OCI-LY3 (cell line): Measurements from ENCODE around the gene CYTH3.

Source experiments
- H2AFZ ChIP-seq: fragments of 200-600, 300-600 bp; shearing (Covaris generic); 2 replicates; pipeline ENCODE4 v1.6.0; 2014; ENCODE audit warnings: antibody characterized with exemption, low read depth, low read length
- H3K27ac ChIP-seq: fragments of 200-600, 300-600 bp; sonication (generic); 2 replicates; pipeline ENCODE4 v1.5.1; 2014; ENCODE audit warnings: mild to moderate bottlenecking, low read length, moderate library complexity, mixed read lengths
- H3K27me3 ChIP-seq: fragments of 200-600, 300-600 bp; sonication (generic); 2 replicates; pipeline ENCODE4 v1.6.1; 2014; ENCODE audit warnings: low read depth, low read length, mixed read lengths
- H3K36me3 ChIP-seq: fragments of 200-600, 300-600 bp; sonication (generic); replicated peaks from 2 replicates; pipeline ENCODE3; 2014; ENCODE audit warnings: low read depth, low read length, mixed read lengths
- H3K4me1 ChIP-seq: fragments of 300-600, 200-600 bp; sonication (generic); 2 replicates; pipeline ENCODE4 v1.6.1; 2014; ENCODE audit warnings: low read length, mixed read lengths
- H3K4me2 ChIP-seq: fragments of 200-600, 300-600 bp; sonication (generic); 2 replicates; pipeline ENCODE4 v1.6.1; 2014; ENCODE audit warnings: low read length, mixed read lengths
- H3K4me3 ChIP-seq: fragments of 300-600, 200-600 bp; sonication (generic); 2 replicates; pipeline ENCODE4 v1.5.1; 2014; ENCODE audit warnings: antibody characterized with exemption, mild to moderate bottlenecking, low read length, moderate library complexity
- H3K79me2 ChIP-seq: fragments of 300-600, 200-600 bp; shearing (Covaris generic); 2 replicates; pipeline ENCODE4 v1.6.1; 2014; ENCODE audit warnings: mild to moderate bottlenecking, low read length, mixed read lengths
- H3K9ac ChIP-seq: fragments of 300-600, 200-600 bp; shearing (Covaris generic); 2 replicates; pipeline ENCODE4 v1.6.0; 2014; ENCODE audit warnings: mild to moderate bottlenecking, low read length, moderate library complexity
- H3K9me3 ChIP-seq: fragments of 200-600, 300-600 bp; shearing (Covaris generic); 2 replicates; pipeline ENCODE4 v1.6.1; 2014; ENCODE audit warnings: low read length, mixed read lengths; ENCODE audit not compliant: insufficient read depth
- H4K20me1 ChIP-seq: fragments of 200-600, 300-600 bp; sonication (generic); 2 replicates; pipeline ENCODE4 v1.6.1; 2016; ENCODE audit warnings: low read length, mixed read lengths; ENCODE audit not compliant: insufficient read depth
- CTCF ChIP-seq: fragments of 200-600, 300-600 bp; sonication (generic); IDR thresholded peaks from 2 replicates; pipeline ENCODE4 v1.5.1; 2014; ENCODE audit warnings: antibody characterized with exemption, low read length, low read depth
- EZH2phosphoT487 ChIP-seq: fragments of 200-600 bp; shearing (Covaris generic); IDR thresholded peaks from 2 replicates; pipeline ENCODE4 v1.6.1; 2018; ENCODE audit warnings: antibody characterized with exemption, mixed run types, low read depth

CYTH3 gene

GRCh38 chr7:6200971-6201370 is 71.5 kb downstream of the CYTH3 start:
- H3K9me3 ChIP-seq, result no peaks in the 10 kb centered on the region
- no peak overlapping the region for H3K4me2 ChIP-seq
- H3K27ac ChIP-seq, result no peak overlapping the region
- H3K36me3 ChIP-seq, result no peaks in the 10 kb centered on the region
- H3K9ac ChIP-seq, result no peak overlapping the region
- no peaks in the 10 kb centered on the region for H3K27me3 ChIP-seq
- TF ChIP-seq CTCF, result no peak
- TF ChIP-seq EZH2phosphoT487, result no peak
- no peak overlapping the region for H2AFZ ChIP-seq
- H4K20me1 ChIP-seq, result no peaks in the 10 kb centered on the region
- no peaks in the 10 kb centered on the region for H3K79me2 ChIP-seq
- H3K4me1 ChIP-seq, result no peaks in the 10 kb centered on the region
- H3K4me3 ChIP-seq, result no peak overlapping the region

- Histone ChIP-seq H3K4me1 (no peaks in the 10 kb centered on the region), H3K27me3 (no peaks in the 10 kb centered on the region), H3K27ac (no peak overlapping the region), H3K4me3 (no peak overlapping the region), H3K36me3 (no peaks in the 10 kb centered on the region), H2AFZ (no peak overlapping the region), H3K9me3 (no peaks in the 10 kb centered on the region), H3K79me2 (no peaks in the 10 kb centered on the region), H3K4me2 (no peak overlapping the region), H3K9ac (no peak overlapping the region), H4K20me1 (no peaks in the 10 kb centered on the region)
- TF ChIP-seq CTCF (no peak), EZH2phosphoT487 (no peak)
Measured at GRCh38 chr7:6198689-6199595, 73.5 kb downstream of the CYTH3 start.

GRCh38 chr7:6197801-6198551 is 74.4 kb downstream of the CYTH3 start:
- Histone ChIP-seq H3K4me2 (no peak overlapping the region), H4K20me1 (no peaks in the 10 kb centered on the region)

More at GRCh38 chr7:6197801-6198551, 74.4 kb downstream of the CYTH3 start:
- no peak overlapping the region for H3K4me3 ChIP-seq
- no peaks in the 10 kb centered on the region for H3K9me3 ChIP-seq
- no peak overlapping the region for H3K9ac ChIP-seq
- no peaks in the 10 kb centered on the region for H3K4me1 ChIP-seq
- H3K27me3 ChIP-seq, result no peaks in the 10 kb centered on the region
- no peak overlapping the region for H2AFZ ChIP-seq
- H3K79me2 ChIP-seq, result no peaks in the 10 kb centered on the region
- TF ChIP-seq EZH2phosphoT487, result no peak
- TF ChIP-seq CTCF, result no peak
- no peak overlapping the region for H3K27ac ChIP-seq
- no peaks in the 10 kb centered on the region for H3K36me3 ChIP-seq
